Endodermal cell (in vitro differentiated cells): Measurements from ENCODE around the gene HOTAIR. TPM values are rescaled to one million over a fixed set of nuclear protein-coding genes. Genes with fewer than 3 reads are reported as not detected.

Experiments
- DNase-seq: peaks from one replicate; pipeline ENCODE4 v3.0.0-alpha.2; 2017
- H3K27ac ChIP-seq: 2 replicates; pipeline ENCODE4 v1.5.1; 2013; ENCODE audit warnings: mild to moderate bottlenecking, low read depth, low read length, moderate library complexity
- H3K27me3 ChIP-seq: 2 replicates; pipeline ENCODE4 v1.6.1; 2013; ENCODE audit warnings: mild to moderate bottlenecking, low read length, moderate library complexity; ENCODE audit not compliant: insufficient read depth, control insufficient read depth, poor library complexity, severe bottlenecking
- H3K36me3 ChIP-seq: 2 replicates; pipeline ENCODE4 v1.7.0; 2013; ENCODE audit warnings: mild to moderate bottlenecking, low read length, moderate library complexity; ENCODE audit not compliant: control insufficient read depth, insufficient read depth
- H3K4me1 ChIP-seq: one replicate; pipeline ENCODE4 v1.7.0; 2013; ENCODE audit warnings: low read length; ENCODE audit not compliant: control insufficient read depth, insufficient read depth
- H3K4me3 ChIP-seq: 2 replicates; pipeline ENCODE4 v1.5.1; 2013; ENCODE audit warnings: mild to moderate bottlenecking, low read length, moderate library complexity
- H3K9ac ChIP-seq: 2 replicates; pipeline ENCODE4 v1.6.1; 2013; ENCODE audit warnings: mild to moderate bottlenecking, low read length, moderate library complexity; ENCODE audit not compliant: poor library complexity, severe bottlenecking; ENCODE audit errors: extremely low read depth
- H3K9me3 ChIP-seq: 2 replicates; pipeline ENCODE4 v1.6.1; 2013; ENCODE audit warnings: mild to moderate bottlenecking, low read length, moderate library complexity; ENCODE audit not compliant: control insufficient read depth
- H3K27ac Mint-ChIP-seq: 2 replicates; pipeline ENCODE4 v1.8.0; 2020; ENCODE audit warnings: mixed read lengths
- H3K27me3 Mint-ChIP-seq: 2 replicates; pipeline ENCODE4 v1.8.0; 2021; ENCODE audit warnings: mild to moderate bottlenecking, mixed read lengths; ENCODE audit not compliant: insufficient read depth
- H3K36me3 Mint-ChIP-seq: 2 replicates; pipeline ENCODE4 v1.8.0; 2020; ENCODE audit warnings: low read depth, mixed read lengths
- H3K4me1 Mint-ChIP-seq: 2 replicates; pipeline ENCODE4 v1.8.0; 2020; ENCODE audit warnings: mixed read lengths
- H3K4me3 Mint-ChIP-seq: 2 replicates; pipeline ENCODE4 v1.8.0; 2020; ENCODE audit warnings: mild to moderate bottlenecking, moderate library complexity, mixed read lengths
- H3K9me3 Mint-ChIP-seq: 2 replicates; pipeline ENCODE4 v1.8.0; 2020; ENCODE audit warnings: mild to moderate bottlenecking, mixed read lengths
- WGBS, 2 experiments: methylation state at CpG; one replicate each; pipeline versions ENCODE4 v1.1.5 to v1.1.7; 2013; ENCODE audit warnings: missing lambda C conversion rate in 2 of 2, mixed read lengths in 1 of 2; ENCODE audit not compliant: insufficient coverage in 1 of 2, insufficient read length in 1 of 2; 5-methylcytosine and 5-hydroxymethylcytosine counted together
- total RNA-seq, 2 donors: library from RNA; stranded (reverse); fragmentation: NEBNext Ultra II Directional in 1 of 2; extraction: Animal tissue kit (Norgen Biotek cat#: 25700) in 1 of 2; gene quantifications; 2 replicates in 1 of 2; 3 replicates in 1 of 2; pipeline ENCODE4 v1.2.1, GENCODE V29; 2021
- TF ChIP-seq, protein P1 (sequence below): fragments of 200-600 bp; sonication (generic); conservative IDR thresholded peaks from 2 replicates; pipeline ENCODE4 v1.5.0; 2021; ENCODE audit warnings: antibody characterized with exemption, mild to moderate bottlenecking

Gene HOTAIR
- total RNA-seq, 2 donors from 2014 or later: not detected

DNA sequence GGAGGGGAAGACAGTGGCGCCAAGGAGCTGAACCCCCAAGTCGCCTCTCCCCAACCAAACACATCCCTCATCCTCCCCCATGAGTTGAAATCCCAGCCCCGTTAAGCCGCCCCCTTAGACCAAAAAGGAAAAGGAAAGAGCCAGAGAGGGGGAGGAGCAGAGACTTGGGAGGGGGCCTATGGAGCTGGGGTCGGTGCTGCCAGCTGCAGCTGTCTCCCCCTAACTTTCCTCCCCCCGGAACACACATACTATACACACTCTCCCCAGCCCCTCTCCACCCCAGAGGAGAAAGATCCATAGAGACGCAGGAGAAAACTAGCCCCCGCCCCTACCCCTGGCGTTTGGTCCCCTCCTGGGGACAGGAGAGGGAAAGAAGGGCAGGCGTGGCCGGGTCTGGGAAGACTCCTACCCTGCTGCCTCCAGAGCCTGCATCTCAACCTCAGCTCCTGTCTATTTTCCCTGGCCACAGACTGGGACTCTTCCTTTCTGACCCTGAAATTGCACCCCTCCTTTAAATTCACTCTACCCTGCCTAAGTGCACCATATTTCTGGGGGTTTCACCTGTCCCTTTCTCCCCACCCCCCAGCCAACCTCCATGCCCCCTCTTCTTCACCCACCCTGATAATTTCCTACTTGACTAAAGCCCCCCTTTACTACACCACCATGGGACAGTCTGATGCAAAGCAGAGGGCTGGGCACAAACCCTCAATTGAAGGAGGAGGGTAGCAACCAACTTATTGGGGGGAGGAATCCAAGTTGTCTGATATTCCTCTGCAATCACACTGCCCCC is 23.6 kb upstream of the HOTAIR start:
- DNase-seq: no peak
- Mint-ChIP-seq H3K27ac (no peak overlapping the region), H3K27me3 (peaks cover 100% of the 10 kb centered on the region), H3K36me3 (no peaks in the 10 kb centered on the region), H3K4me1 (peaks cover 3% of the 10 kb centered on the region), H3K4me3 (no peak overlapping the region), H3K9me3 (peaks cover 2% of the 10 kb centered on the region)
- no peaks in the 10 kb centered on the region for H3K36me3 ChIP-seq
- H3K4me1 ChIP-seq: no peaks in the 10 kb centered on the region
- TF ChIP-seq, protein P1, sequence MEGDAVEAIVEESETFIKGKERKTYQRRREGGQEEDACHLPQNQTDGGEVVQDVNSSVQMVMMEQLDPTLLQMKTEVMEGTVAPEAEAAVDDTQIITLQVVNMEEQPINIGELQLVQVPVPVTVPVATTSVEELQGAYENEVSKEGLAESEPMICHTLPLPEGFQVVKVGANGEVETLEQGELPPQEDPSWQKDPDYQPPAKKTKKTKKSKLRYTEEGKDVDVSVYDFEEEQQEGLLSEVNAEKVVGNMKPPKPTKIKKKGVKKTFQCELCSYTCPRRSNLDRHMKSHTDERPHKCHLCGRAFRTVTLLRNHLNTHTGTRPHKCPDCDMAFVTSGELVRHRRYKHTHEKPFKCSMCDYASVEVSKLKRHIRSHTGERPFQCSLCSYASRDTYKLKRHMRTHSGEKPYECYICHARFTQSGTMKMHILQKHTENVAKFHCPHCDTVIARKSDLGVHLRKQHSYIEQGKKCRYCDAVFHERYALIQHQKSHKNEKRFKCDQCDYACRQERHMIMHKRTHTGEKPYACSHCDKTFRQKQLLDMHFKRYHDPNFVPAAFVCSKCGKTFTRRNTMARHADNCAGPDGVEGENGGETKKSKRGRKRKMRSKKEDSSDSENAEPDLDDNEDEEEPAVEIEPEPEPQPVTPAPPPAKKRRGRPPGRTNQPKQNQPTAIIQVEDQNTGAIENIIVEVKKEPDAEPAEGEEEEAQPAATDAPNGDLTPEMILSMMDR: no peak
- no peak overlapping the region for H3K4me3 ChIP-seq
- H3K9me3 ChIP-seq: no peaks in the 10 kb centered on the region
- peaks cover 100% of the 10 kb centered on the region for H3K27me3 ChIP-seq
- no peak overlapping the region for H3K9ac ChIP-seq
- 27% methylated on average over 8 of the region's 11 CpGs; no CpG with 5 or more reads in 1 of the 2 experiments for WGBS, 2 experiments
- H3K27ac ChIP-seq: no peak overlapping the region

DNA sequence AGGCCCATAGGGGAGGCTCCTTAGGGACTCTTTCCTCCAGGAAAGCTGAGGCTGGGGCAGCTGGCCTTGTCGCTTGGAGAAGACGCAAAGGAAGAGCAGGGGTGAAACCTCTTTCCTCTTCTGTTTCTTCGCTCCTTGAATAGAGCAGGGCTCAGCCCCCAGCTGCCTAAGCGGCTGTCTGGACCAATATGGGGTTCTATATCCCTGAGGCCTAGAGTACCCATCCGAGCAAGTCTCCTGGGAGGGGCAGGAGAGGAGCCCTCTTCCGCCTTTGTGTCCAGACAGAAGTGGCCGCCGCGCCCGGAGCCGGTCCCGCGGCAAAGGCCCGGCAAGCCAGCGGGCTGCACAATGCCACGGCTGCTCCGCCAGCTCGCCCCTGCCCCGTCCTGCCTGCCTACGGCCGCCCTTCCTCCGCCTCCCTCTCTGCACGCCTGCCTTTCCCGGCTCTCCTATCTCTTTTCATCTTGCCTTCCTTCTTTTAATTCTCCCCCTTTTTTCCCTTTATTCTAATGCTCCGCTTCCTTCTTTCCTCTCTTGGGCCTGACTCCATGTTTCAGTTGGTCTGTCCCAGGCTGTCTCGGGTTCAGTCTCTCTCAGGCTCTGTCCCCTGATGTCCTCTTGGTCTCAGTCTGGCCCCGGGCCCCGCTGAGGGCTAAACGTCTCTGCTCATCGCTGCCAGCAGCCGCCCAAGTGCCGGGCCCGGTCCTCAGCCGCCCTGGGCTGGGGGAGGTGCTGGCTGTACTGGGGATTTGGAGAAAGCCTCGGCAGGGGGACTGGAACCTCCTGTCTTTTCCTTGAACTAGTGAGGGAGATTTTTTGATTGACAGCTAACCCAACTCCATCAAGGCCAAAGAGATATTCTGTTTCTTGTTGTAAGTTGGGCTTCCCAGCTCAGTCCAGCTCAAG is 22.7 kb upstream of the HOTAIR start:
- no peaks in the 10 kb centered on the region for H3K36me3 Mint-ChIP-seq
- no peaks in the 10 kb centered on the region for H3K4me1 ChIP-seq
- no peak overlapping the region for H3K27ac ChIP-seq
- H3K27ac Mint-ChIP-seq: no peak overlapping the region
- WGBS, 2 experiments: 5 to 10% methylated on average over 17 to 35 of the region's 35 CpGs
- no peak overlapping the region for H3K4me3 Mint-ChIP-seq
- no peaks in the 10 kb centered on the region for H3K36me3 ChIP-seq
- H3K4me1 Mint-ChIP-seq: peaks cover 3% of the 10 kb centered on the region
- peaks cover 100% of the 10 kb centered on the region for H3K27me3 Mint-ChIP-seq
- H3K9ac ChIP-seq: no peak overlapping the region
- no peaks in the 10 kb centered on the region for H3K9me3 ChIP-seq
- no peak overlapping the region for H3K4me3 ChIP-seq
- DNase-seq: no peak
- peaks cover 100% of the 10 kb centered on the region for H3K27me3 ChIP-seq
- TF ChIP-seq, protein P1: no peak
- H3K9me3 Mint-ChIP-seq: peaks cover 2% of the 10 kb centered on the region

DNA sequence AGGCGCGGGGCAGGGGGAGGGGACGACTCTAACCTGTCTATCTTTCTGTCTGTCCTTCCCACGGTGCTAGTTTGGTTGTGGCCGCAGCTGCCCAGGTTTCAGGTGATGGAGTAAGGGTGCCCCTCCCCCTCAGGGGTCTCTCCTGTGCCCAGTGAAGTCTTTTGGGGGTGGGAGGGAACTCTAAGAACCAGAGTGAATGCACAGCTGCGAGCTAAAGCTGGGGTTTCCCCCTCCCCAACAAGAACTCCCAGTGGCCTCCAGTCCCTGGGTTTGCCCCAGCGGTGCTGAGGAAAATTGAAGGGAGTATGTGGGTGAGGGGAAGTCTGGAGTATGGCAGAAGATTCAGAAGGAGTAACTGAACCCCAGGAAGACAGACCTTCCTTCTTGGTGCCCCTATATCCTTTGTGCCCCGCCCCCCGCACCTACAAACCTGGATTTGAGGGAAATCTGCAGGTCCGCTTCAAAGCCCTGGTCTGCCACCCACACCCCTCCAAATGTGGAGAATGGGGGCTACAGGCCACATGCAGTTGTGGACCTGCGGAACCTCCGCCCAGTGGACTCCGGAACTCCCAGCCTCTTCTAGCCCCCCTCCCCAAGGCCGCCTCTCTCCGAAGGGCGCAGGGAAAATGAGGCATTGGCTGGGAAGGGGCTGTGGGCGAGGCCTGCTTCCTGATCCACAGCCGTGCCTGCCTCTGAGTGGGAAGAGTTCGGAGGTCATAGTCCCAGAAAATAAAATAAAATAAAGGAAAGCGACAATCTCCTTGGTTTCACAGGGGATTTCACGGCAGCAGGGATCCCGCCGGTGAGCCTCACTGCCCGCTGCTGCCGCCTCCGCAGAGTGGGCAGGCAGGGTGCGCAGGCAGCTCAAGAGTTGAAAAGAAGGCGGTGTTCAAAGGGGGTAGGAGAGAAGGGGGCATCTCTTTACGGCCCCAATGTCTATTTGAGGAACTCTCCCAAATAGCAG is 21.8 kb upstream of the HOTAIR start:
- 14 to 25% methylated on average over 11 to 27 of the region's 29 CpGs for WGBS, 2 experiments
- no peak overlapping the region for H3K4me3 Mint-ChIP-seq

More for the DNA sequence above, 21.8 kb upstream of the HOTAIR start:
- Histone ChIP-seq H3K27me3 (peaks cover 100% of the 10 kb centered on the region), H3K9me3 (no peaks in the 10 kb centered on the region), H3K27ac (no peak overlapping the region), H3K36me3 (no peaks in the 10 kb centered on the region), H3K4me3 (no peak overlapping the region), H3K4me1 (no peaks in the 10 kb centered on the region), H3K9ac (no peak overlapping the region)
- Mint-ChIP-seq H3K9me3 (peaks cover 2% of the 10 kb centered on the region), H3K27ac (no peak overlapping the region), H3K27me3 (peaks cover 100% of the 10 kb centered on the region), H3K4me1 (peaks cover 3% of the 10 kb centered on the region), H3K36me3 (no peaks in the 10 kb centered on the region)
- DNase-seq: no peak
- TF ChIP-seq, protein P1: no peak
